HEK293 (cell line): Measurements from ENCODE around the gene IMMP2L.

Experiments used
- CTCF ChIP-seq: fragments of 450-650 bp; formaldehyde crosslinking; IDR thresholded peaks from 2 replicates; pipeline ENCODE4 v1.5.1; 2016; ENCODE audit warnings: missing biosample characterization, missing genetic modification characterization
- SCRT2 ChIP-seq: fragments of 450-650 bp; formaldehyde crosslinking; IDR thresholded peaks from 2 replicates; pipeline ENCODE4 v1.5.1; 2016; ENCODE audit warnings: missing biosample characterization, missing genetic modification characterization
- SP2 ChIP-seq: fragments of 450-650 bp; formaldehyde crosslinking; IDR thresholded peaks from 2 replicates; pipeline ENCODE4 v1.5.1; 2016; ENCODE audit warnings: missing biosample characterization, missing genetic modification characterization
- ZNF677 ChIP-seq: fragments of 450-650 bp; IDR thresholded peaks from 2 replicates; pipeline ENCODE4 v1.5.0; 2018; ENCODE audit warnings: missing biosample characterization, mild to moderate bottlenecking, missing genetic modification characterization, moderate library complexity

- TF ChIP-seq CTCF (tag by site-specific recombination) (no peak), SCRT2 (no peak), ZNF677 (tag by site-specific recombination) (no peak), SP2 (tag by site-specific recombination) (no peak)
Measured at GRCh38 chr7:111098011-111098925, 464.0 kb downstream of the IMMP2L start.
